Measurements from ENCODE around the gene RPE65.

GRCh38 chr1:68433395-68433794 lies 16.4 kb downstream of the RPE65 start:
- no peak for TF ChIP-seq POLR2A (IDR thresholded peaks at IDR 0.05)
- no peak for TF ChIP-seq CTCF (IDR thresholded peaks at IDR 0.05)
- no peak for TF ChIP-seq POLR2AphosphoS5 (IDR thresholded peaks at IDR 0.05)
- no peak for TF ChIP-seq EP300 (IDR thresholded peaks at IDR 0.05)

Measured in sigmoid colon (tissue), 4 donors.